Measurements from ENCODE around the gene OR6C6.
"Not testable (repeated sequence)": the region's sequence is repeated elsewhere in the genome, so short reads cannot be mapped to it uniquely, and the experiment has no call there.

GRCh38 chr12:55325801-55326200 is 29.4 kb upstream of the OR6C6 start:
- not testable (repeated sequence) for TF ChIP-seq CTCF (IDR thresholded peaks at IDR 0.05 in 8 of 11, conservative IDR thresholded peaks at IDR 0.05 in 3 of 11); POLR2AphosphoS5 (IDR thresholded peaks at IDR 0.05)
